Renal pelvis (tissue), 4 donors: ENCODE measurements around the gene STOX2. TPM values are rescaled to one million over a fixed set of nuclear protein-coding genes. Genes with fewer than 3 reads are reported as not detected.

Source experiments
- DNase-seq: peaks from one replicate; pipeline ENCODE4 v3.0.0-alpha.2; 2013
- polyA plus RNA-seq, 3 donors: library from polyadenylated mRNA; unstranded; fragments of 120-200 nt; gene quantifications; one replicate each; pipeline ENCODE4 v1.2.1, GENCODE V29; 2013; ENCODE audit not compliant: insufficient read length in 3 of 3

STOX2 gene
- polyA plus RNA-seq, 3 donors, result 10.0 to 13.2 (median 10.3) TPM

DNA sequence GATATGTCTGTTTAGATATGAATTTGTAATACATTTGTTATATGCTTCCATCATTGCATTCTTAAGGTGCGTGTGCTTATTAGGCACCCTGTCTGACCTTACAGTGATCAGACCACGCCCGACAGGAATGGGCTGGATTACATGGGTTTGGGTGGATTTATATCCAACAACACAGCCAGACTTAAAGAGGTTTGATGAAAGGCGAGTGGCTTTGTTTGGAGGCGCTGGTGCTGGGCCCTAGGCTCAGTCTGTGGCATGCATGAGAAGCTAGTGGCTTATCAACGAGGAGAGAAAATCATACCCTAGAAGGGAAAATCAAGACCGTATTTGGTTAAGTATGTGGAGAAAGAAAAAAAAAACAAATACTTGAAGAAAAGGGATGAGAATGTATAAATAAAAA is 80.7 kb downstream of the STOX2 start:
- DNase-seq, result no peak

DNA sequence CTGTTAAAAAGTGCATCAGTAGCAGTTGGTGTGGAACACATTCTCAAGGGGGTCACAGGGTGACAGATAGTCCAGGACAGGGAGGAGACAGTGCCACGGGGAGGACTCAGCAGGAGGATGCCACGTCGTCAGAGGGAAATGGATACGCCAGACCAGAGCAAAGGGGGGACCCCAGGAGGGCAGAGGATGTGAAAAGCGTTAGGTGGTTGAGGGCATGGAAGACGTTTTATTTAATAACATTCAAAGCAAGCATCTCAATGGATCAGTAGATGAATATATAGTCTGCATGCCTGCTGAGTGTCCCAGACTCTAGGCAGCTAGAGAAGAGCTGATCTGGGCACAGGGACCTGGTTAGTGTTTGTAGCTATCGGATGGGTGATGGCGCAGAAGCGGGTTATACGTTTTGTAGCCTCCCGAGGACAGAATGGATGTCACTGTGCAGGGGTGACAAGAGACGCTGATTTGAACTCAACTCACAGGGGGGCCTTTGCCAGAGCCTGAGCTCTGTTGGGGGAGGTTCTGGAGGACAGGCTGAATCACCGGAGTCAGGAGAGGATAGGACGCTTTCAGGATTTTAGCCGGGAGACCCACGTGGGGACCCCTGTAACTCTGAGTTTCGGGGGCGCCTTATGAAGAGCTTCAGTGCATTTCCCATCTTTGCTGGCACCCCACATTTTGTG is 81.3 kb downstream of the STOX2 start:
- no peak for DNase-seq

DNA sequence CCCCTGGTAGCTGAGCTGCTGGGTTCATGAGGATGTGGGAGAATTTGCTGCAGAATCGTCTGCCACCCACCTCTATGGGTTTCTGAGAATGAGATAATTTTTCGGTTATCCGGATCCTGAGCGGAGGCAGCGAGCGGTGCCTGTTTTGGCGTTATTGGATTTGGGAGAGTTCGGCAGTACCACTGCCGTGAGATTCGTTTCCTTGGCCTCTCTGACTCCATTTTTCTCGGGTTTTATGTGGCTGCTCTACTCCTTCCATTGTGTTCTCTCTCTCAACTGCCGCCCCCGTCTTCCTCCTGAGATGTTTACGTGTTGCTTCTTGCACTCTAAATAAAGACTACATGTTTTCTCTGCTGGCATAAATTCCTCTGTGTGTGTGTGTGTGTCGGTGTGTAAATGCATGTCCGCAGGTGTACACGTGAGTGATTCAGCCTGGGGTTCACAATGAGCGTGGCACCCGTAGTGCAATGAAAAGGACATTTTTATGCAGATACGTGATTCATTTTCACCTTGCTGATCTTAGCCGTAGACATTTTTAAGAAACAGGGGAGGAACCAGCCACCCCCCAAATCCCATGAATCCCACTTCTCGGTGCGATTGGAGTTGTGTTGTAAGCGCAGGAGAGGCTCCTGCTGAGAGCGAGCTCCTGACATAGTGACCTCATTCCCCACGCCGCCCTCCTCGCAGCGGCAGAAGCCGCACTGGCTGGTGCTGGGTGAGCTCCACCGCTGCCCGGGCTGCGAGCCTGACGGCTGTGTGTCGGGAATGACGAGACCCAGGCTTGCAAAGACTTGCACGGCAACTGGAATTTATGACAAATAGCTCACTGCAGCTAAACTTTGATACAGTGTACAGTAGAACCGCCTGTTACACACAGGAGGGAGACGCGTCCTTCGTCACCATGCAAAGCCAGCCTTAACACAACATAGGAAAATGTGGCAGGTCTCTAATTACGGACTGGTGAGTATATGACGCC is 82.2 kb downstream of the STOX2 start:
- DNase-seq, result peak; percentile 68

DNA sequence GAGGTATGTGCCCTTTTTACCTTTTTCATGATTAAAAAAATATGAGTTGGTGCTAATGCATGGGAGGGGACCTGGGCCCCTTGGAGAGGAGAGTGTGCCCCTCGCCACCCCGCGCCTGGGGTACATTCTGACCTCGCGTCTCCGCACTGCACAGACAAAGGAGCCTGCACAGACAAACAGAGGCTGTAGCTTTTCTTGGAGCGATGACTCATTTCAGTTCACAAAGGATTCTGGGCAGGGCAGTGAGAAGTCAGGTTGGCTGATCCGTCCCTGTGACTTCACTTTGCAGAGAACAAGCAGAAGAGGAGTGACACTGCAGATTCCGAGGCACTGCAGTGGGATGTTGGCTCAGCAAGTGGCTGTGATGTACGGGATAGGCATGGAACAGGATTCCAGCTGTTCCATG is 82.9 kb downstream of the STOX2 start:
- DNase-seq, result peak; percentile 73

DNA sequence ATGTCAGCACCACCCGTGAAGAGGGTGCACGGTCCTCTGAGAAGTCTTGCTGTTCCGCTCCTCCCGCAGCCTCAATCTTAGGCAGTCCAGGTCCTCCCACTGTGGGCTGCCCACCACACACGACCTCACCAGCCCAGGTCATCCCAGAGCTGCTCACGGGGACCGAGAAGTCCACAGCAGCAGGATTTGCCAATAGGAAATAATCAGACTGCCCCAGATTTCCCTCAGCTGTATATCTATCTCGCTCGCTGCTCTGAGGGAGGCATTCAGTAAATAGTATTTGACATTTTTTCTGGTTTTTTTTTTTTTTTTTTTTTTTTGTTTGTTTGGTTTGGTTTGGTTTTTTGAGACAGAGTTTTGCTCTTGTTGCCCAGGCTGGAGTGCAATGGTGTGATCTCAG is 83.8 kb downstream of the STOX2 start:
- DNase-seq, result no peak

DNA sequence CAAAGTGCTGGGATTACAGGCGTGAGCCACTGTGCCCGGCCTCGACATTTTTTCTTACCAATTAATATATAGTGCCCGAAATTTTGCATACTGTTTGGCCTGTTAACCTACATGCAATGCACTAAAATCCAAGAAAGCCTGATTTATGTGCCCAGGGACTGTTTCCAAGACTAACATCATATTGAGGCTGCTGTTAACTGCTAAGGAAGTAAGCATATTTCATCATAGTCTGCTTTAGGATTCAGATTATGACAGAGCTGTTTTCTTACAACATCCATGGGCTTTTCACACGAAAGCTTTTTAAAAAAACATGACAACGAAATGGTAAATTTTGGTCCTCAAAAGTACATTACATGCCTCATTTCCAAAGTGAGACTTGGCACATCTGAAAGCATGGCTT is 84.4 kb downstream of the STOX2 start:
- DNase-seq, result peak; percentile 70

DNA sequence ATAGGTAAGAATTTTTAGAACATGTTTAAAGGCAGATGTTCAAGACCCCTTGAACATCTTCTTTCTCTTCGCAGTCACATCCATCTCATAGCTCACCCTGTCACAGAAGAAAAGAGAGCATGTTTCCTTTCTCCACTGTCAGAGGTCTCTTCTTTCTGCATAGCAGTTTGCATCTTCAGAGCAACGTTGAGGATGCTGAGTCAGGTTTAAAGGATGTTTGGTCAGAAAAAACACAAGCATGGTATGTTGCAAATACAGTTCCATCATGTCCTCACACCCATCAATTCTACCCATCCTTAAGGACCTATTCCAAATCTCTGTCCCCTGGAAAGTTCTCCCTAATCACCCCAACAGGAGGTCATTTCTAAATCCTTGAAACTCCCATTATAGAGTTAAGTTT is 84.8 kb downstream of the STOX2 start:
- DNase-seq, result no peak

DNA sequence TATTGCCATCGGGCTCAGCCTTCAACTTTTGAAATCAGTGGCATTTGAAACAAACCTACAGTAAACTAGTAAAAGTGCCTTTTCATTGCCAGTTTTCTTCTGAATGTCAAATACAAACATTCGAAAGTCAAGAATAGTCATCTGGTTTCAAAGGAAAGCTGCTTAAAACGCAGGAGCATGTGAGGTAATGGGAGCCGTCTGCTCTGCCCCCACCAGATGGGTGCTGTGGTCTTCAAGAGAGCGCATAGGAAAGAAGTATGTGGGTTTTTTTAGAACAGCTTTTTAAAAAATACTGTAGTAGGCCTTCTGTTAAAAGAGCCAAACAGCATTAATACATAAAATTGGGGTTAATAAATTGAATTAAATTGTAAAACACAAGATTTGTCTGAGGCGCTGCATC is 88.6 kb downstream of the STOX2 start:
- DNase-seq, result no peak

DNA sequence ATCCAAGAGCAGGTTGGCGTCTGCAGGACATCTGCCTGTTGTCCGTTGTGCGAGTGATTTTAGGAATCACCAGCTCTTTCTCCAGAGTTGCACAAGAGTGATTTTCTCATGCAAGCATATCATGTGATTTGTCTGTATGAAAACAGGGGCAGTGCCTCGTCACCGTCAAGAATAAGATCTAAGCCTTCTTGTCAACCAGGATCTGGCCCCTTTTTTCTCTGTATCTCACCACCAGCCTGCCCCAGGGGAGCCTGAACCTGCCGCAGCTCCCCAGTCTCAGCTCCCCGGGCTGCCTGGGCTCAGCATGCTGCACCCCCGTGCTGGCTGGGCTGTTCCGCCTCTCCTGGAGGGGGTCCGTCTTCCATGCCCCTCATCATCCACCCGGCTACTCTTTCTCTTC is 90.5 kb downstream of the STOX2 start:
- DNase-seq, result no peak

DNA sequence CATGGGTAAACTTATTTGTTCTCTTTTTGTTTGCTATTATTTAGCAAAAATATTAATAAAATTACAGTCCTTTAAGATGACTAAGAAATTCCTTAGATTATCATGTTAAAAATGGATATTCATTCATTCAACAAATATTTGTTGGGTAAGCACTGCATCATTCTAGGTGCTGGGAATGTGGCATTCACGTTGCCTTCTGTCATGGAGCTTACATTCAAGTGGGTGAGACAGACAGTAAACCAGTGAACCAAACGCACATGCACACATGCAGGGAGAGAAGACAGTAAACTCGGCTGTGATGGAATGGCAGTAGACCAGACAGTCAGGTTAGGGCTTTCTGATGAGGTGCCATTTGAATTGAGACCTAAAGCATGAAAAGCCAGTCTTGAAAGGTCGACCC is 91.8 kb downstream of the STOX2 start:
- no peak for DNase-seq

DNA sequence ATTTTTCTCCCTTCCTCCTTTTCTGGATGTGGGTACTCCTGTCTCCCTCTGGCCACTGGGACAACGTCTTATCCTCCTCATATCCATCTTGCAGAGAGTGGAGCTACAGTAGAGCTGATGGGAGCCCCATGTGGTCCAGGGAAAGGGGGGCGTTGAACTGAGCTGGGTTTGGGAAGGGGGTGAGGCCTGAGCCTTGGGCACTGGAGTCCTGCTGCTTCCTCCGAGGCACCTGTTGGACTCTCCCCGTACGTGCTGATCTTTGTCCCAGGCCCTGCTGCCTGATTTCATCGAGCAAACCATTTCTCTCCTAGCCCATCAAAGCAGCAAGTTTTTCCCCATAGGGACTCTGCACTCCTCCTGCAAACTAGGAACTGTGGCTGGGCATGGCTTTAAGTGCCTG is 94.3 kb downstream of the STOX2 start:
- no peak for DNase-seq

DNA sequence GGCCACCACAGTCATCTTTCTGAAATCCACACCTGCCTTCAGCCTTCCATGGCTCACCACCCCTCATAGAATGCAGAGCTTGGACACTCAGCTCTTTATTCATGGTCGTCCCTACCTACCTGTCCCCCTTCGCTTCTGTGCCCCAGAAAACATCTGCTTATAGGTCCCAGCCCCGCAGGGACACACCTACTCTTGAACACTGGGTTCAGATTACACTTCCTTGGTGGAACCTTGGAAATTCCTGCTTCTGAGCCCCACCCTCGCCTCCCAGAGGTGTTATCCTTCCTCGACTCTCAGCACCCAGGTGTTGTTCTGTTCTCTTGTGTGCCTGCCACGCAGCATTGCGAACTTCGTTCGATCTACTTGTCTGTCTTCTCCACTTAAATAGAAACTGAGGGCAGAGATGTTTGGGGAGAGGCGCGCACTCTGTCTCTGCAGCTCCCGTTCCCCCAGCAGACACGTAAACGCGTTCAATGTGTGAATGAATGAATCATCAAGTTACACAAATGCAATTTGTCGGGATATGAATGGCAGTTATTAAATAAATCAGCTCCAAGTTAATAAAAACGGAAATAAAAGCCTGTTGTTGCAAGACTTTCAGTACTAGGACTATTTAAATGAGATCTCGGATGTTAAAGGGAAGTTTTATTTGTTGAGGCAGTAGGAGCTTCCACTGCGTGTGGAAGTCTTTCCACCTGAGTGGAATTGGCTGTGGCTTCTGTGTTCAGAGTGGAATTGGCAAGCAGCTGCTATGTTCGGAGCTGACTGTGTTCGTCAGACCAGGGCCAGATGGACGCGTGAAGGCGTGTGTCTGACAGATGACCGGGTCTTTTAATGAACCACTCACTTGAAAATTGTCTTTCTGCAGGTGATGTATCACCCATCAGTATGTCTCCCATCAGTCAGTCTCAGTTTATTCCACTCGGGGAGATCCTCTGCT is 95.6 kb downstream of the STOX2 start:
- no peak for DNase-seq

DNA sequence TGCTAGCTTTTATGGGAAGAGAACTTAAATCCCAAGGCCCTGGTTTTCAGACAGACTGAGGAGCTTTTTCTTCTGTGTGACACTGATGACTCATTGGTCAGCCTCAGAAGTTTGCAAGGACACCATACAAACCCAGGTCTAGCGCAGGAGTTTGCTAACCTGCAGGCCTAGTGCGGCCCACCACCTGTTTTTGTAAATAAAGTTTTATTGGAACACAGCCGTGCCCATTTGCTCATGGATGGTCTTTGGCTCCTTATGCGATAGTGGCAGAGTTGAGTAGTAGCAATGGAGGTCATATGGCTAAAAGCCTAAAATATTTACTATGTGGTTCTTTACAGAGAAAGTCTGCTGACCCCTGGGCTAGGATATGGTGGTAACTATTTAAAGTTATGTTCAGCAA is 98.3 kb downstream of the STOX2 start:
- no peak for DNase-seq

DNA sequence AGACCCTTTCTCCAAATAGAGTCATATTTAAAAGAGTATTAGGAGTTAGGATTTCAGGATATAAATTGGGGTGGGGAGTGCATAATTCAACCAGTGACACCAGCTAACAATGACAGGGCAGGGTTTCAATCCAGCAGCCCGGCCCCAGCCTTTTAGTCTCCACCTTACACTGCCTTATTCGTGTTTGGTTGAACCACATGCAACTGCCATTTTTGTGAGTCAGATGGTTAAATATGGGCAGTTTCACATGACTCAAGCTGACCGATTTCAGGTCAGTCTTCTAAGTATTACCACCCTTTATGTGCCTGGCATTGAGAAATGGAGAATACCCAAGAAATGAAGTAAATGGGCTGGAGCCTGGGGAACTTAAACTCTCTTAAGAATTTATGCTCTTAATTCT is 102.8 kb downstream of the STOX2 start:
- no peak for DNase-seq

DNA sequence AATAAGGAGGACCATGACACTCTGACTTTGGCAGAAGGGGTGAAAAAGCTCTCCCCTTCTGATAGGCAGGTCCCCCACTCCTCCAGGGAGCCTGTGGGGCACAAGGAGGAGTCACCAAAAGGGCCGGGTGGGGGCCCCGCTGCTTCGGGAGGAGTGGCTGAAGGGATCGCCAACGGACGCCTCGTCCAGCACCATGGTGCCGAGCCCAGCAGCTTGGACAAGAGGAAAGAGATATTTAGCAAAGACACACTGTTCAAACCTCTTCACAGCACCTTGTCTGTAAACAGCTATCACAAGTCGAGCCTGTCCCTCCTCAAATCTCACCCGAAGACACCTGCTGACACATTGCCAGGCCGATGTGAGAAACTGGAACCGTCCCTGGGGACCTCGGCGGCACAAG is 105.6 kb downstream of the STOX2 start:
- DNase-seq, result no peak

DNA sequence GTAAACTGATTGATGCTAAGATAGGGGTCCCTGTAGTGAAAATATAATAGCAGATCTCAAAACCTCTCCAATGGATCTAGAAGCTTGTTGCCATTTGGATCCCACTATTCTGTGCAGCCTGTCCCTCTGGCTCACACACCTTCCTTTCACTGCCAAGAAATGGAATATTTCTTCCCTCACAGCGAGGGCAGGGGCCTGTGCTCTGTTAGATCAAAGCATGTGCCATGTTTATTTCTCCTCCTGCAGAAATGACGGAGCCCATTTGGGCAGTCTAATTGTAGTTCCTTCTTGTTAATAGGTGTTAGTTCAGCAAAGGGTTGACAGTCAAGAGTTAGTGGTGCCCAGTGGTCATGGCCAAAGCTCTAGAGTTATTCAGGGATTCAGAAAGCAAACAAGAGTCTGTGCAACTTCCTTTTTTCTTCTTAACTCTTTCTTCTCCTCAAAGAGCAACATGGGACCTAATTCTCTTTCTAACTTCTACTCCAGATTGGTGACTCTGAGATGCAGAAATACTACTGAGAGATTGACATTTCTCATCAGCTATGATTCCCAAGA is 106.8 kb downstream of the STOX2 start:
- no peak for DNase-seq

DNA sequence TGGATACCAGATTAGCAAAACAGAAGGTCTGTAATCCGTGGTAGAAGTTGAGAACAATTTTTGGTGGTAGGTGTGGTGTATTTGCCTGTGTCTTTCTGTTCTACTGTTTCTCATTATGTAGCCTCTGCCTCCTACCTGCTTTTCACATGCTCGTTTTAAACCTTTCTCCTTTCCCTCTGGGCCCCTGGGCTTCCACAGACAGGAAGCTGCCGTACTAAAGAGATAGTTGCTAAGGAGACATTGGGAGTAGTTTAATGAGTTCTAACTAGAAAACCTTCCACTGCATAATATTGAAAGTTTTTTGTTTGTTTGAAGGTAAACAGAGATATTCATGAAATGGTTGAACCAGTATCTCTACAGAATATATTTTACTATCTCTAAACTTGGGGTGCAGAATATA is 107.8 kb downstream of the STOX2 start:
- DNase-seq, result no peak

DNA sequence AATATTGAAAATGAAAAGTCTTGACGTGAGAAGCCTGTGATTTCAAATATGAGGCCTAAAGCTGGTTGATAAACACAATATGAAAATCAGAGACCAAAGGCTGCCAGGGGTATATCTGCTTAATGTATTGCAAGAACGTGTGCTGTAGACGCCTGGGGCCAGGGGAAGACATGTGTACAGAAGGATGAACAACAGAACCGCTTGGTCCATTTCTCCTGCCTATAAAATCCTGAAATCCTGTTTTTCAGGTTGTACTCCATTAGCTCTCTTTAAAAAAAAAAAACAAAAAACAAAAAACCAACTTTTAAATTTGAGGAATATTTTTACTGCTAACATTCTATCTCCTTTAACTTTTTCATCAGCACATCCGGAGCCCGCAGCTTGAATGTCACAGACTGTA is 109.2 kb downstream of the STOX2 start:
- no peak for DNase-seq

DNA sequence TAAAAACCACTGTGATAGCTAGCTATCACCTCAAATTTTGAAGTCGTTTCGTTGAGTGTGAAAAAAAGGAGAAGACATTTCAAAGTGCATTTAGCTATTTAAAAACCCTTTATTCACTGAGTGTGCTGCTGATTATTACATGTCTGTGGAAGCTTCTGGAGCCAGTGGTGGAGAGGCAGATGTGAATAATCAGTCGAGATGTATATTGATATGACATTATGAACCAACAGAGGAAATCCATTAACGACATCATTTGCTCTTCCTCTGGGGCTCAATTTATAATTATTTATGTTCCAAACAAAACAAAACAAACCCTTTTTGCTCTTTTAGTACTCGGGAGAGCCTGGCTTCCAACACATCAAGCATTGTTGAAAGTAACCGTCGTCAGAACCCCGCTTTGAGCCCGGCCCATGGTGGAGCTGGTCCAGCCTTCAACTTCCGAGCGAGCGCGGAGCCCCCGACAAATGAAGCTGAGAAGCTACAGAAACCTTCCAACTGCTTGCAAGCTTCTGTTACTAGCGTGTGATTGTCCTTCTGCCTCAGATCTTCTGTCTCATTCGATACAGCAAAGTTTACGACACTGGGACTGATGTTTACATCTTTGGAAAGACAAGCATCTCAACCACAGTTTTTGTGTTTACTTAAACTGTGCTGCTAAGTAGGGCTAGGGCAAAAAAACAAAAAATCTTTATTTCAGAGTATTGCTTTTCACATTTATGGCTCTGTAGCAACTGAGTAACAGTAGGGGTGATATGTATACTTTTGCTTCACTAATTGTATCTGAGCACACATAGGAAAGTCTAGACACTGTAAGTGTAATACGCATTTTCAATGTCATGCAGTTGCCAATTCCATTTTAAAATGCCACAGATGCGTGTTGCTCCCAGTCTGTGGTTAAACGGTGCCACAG is 111.9 kb downstream of the STOX2 start:
- peak; percentile 71 for DNase-seq

DNA sequence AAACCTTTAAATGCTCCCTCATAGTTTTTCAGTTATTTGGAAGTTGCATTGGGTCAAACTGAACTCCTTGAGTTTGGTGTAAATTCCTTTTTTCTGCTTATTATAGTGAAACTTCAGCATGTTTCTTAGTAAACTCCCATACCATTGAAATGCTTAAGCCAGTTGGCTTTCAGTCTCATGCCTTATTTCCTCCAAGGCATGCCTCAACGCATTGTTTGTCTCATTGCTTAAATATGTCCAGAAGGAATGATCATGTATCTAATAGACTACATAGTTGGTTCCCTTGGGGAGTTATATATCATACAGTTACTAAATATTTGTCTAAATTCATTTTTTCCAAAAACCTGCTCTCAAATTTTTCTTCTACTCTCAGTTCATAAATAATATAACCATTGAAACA is 114.0 kb downstream of the STOX2 start:
- no peak for DNase-seq
